NCI-H748 (cell line): ENCODE measurements around the gene STARD9.
"Not testable (repeated sequence)": the region's sequence is repeated elsewhere in the genome, so short reads cannot be mapped to it uniquely, and the experiment has no call there.

Experiments
- DNase-seq: peaks from one replicate; lab custom pipeline; 2025; ENCODE audit not compliant: unreplicated experiment; lab: John Stamatoyannopoulos, UW

STARD9 gene

GRCh38 chr15:42575188-42576039, at the start of gene STARD9:
Gene STARD9 (plus strand): TSS chr15:42575606. CDS start chr15:42575716, 110 bp downstream.
- DNase-seq = peak; percentile 96

GRCh38 chr15:42528970-42529369, 46.4 kb upstream of the STARD9 start:
- no peak for DNase-seq

- no peak for DNase-seq
Observed at GRCh38 chr15:42533246-42533645, 42.2 kb upstream of the STARD9 start.

- no peak for DNase-seq
Observed at GRCh38 chr15:42544853-42545629, 30.4 kb upstream of the STARD9 start.

- DNase-seq = peak; percentile 60
Observed at GRCh38 chr15:42547918-42548248, 27.5 kb upstream of the STARD9 start.

GRCh38 chr15:42548249-42549031, 27.0 kb upstream of the STARD9 start, which contains the start of the genes HAUS2 and LRRC57:
Gene HAUS2 (plus strand): TSS chr15:42548838. CDS start chr15:42548873, 35 bp downstream.
Gene LRRC57 (minus strand): TSS chr15:42548793. CDS start chr15:42548434, 359 bp downstream.
- DNase-seq = peak; percentile 90

- DNase-seq = peak; percentile 60
Observed at GRCh38 chr15:42549032-42549491, 26.3 kb upstream of the STARD9 start.

- DNase-seq = no peak
Observed at GRCh38 chr15:42549741-42550392, 25.5 kb upstream of the STARD9 start.

- DNase-seq = no peak
Observed at GRCh38 chr15:42553554-42553953, 21.9 kb upstream of the STARD9 start.

GRCh38 chr15:42556550-42557207, 18.7 kb upstream of the STARD9 start:
- not testable (repeated sequence) for DNase-seq

GRCh38 chr15:42558739-42559138, 16.7 kb upstream of the STARD9 start:
- DNase-seq = no peak

- DNase-seq = peak; percentile 43
Observed at GRCh38 chr15:42576040-42576594, 711 bp downstream of the STARD9 start.

GRCh38 chr15:42576776-42577175, 1.4 kb downstream of the STARD9 start:
- DNase-seq = no peak

GRCh38 chr15:42577514-42578031, 2.2 kb downstream of the STARD9 start:
- no peak for DNase-seq

- no peak for DNase-seq
Observed at GRCh38 chr15:42578984-42579537, 3.7 kb downstream of the STARD9 start.

GRCh38 chr15:42581272-42581730, 5.9 kb downstream of the STARD9 start:
- peak; percentile 86 for DNase-seq

- DNase-seq = no peak
Observed at GRCh38 chr15:42582569-42583375, 7.4 kb downstream of the STARD9 start.
